ENCODE results near the gene SRR. TPM values are rescaled to one million over a fixed set of nuclear protein-coding genes. Genes with fewer than 3 reads are reported as not detected.

Gene SRR
- polyA plus RNA-seq, 1 donor from 2014 or later: 69.0 TPM

- Histone ChIP-seq H3K9me2 (ENCODE audit: insufficient read depth, low read length) (no peaks in the 10 kb centered on the region), H2AFZ (ENCODE audit: low read depth, low read length) (no peak overlapping the region), H3K27ac (ENCODE audit: low read length) (no peak overlapping the region), H3K4me2 (ENCODE audit: low read length) (no peak overlapping the region), H3K4me3 (ENCODE audit: low read length) (no peak overlapping the region), H3F3A (ENCODE audit: insufficient read depth, low read length, poor library complexity, severe bottlenecking) (no peaks in the 10 kb centered on the region), H3K9ac (ENCODE audit: low read length) (no peak overlapping the region), H3K27me3 (ENCODE audit: insufficient read depth, low read depth, low read length) (no peaks in the 10 kb centered on the region), H4K20me1 (ENCODE audit: insufficient read depth) (no peaks in the 10 kb centered on the region), H3K79me2 (replicated peaks; ENCODE audit: insufficient read depth, low read length) (no peaks in the 10 kb centered on the region), H3K9me3 (ENCODE audit: low read length) (no peaks in the 10 kb centered on the region), H3K36me3 (ENCODE audit: insufficient read depth, low read length) (no peaks in the 10 kb centered on the region)
- TF ChIP-seq TAF1 (IDR thresholded peaks at IDR 0.05; ENCODE audit: low read depth) (no peak), RAD21 (conservative IDR thresholded peaks at IDR 0.05) (no peak), MXI1 (conservative IDR thresholded peaks at IDR 0.05; ENCODE audit: poor library complexity, severe bottlenecking) (no peak), EP300 (conservative IDR thresholded peaks at IDR 0.05; ENCODE audit: poor library complexity, severe bottlenecking) (no peak), EZH2 (IDR thresholded peaks at IDR 0.05; ENCODE audit: borderline replicate concordance, insufficient read depth, low read length, poor library complexity, severe bottlenecking) (no peak), CTCF (IDR thresholded peaks at IDR 0.05; ENCODE audit: poor library complexity, severe bottlenecking) (no peak), SMC3 (conservative IDR thresholded peaks at IDR 0.05; ENCODE audit: poor library complexity) (no peak)
These were observed 68.9 kb downstream of the SRR start for GRCh38 chr17:2372681-2373080.

GRCh38 chr17:2373179-2373578 lies 69.4 kb downstream of the SRR start:
- Histone ChIP-seq H3K9me2 (ENCODE audit: insufficient read depth, low read length) (no peaks in the 10 kb centered on the region), H3K9me3 (ENCODE audit: low read length) (no peaks in the 10 kb centered on the region), H3K27me3 (ENCODE audit: insufficient read depth, low read depth, low read length) (no peaks in the 10 kb centered on the region), H4K20me1 (ENCODE audit: insufficient read depth) (no peaks in the 10 kb centered on the region), H3K27ac (ENCODE audit: low read length) (no peak overlapping the region), H3K79me2 (replicated peaks; ENCODE audit: insufficient read depth, low read length) (no peaks in the 10 kb centered on the region), H3K4me2 (ENCODE audit: low read length) (no peak overlapping the region), H2AFZ (ENCODE audit: low read depth, low read length) (no peak overlapping the region), H3K4me3 (ENCODE audit: low read length) (no peak overlapping the region), H3F3A (ENCODE audit: insufficient read depth, low read length, poor library complexity, severe bottlenecking) (no peaks in the 10 kb centered on the region), H3K9ac (ENCODE audit: low read length) (no peak overlapping the region), H3K36me3 (ENCODE audit: insufficient read depth, low read length) (no peaks in the 10 kb centered on the region)
- TF ChIP-seq MXI1 (conservative IDR thresholded peaks at IDR 0.05; ENCODE audit: poor library complexity, severe bottlenecking) (no peak), CTCF (IDR thresholded peaks at IDR 0.05; ENCODE audit: poor library complexity, severe bottlenecking) (no peak), EP300 (conservative IDR thresholded peaks at IDR 0.05; ENCODE audit: poor library complexity, severe bottlenecking) (no peak), RAD21 (conservative IDR thresholded peaks at IDR 0.05) (no peak), EZH2 (IDR thresholded peaks at IDR 0.05; ENCODE audit: borderline replicate concordance, insufficient read depth, low read length, poor library complexity, severe bottlenecking) (no peak), SMC3 (conservative IDR thresholded peaks at IDR 0.05; ENCODE audit: poor library complexity) (no peak), REST (IDR thresholded peaks at IDR 0.05; ENCODE audit: borderline replicate concordance) (no peak), TAF1 (IDR thresholded peaks at IDR 0.05; ENCODE audit: low read depth) (no peak), POLR2AphosphoS5 (IDR thresholded peaks at IDR 0.05) (no peak)

Small RNAs within 50 kb of the gene (small RNA-seq; reads per million reads assigned to genes)
- gene AC006435.3: 0 reads per million in 3 experiments
- 38.6 to 129 (median 68.8) reads per million in 3 experiments for gene SNORD91A
- gene SNORD91B: 15.3 to 40.3 (median 29.7) reads per million in 3 experiments

Other genes with a start within 250 kb of the SRR start
- 1.7 and 2.8 TPM in 2 replicates for gene HIC1, start 248.8 kb upstream of the SRR start, polyA plus RNA-seq
- 13.9 and 17.5 TPM in 2 replicates for gene SMG6, start 165 bp upstream of the SRR start, polyA plus RNA-seq
- 31.8 and 32.5 TPM in 2 replicates for gene TSR1, start 32.5 kb downstream of the SRR start, polyA plus RNA-seq
- gene SGSM2, start 33.6 kb downstream of the SRR start, polyA plus RNA-seq: 222 and 281 TPM in 2 replicates
- gene MNT, start 97.1 kb downstream of the SRR start, polyA plus RNA-seq: 6.1 and 11.6 TPM in 2 replicates
- gene METTL16, start 207.9 kb downstream of the SRR start, polyA plus RNA-seq: 18.7 and 20.3 TPM in 2 replicates